Muscle of leg (tissue), 11 donors: ENCODE measurements around the gene TCF23. TPM values are rescaled to one million over a fixed set of nuclear protein-coding genes. Genes with fewer than 3 reads are reported as not detected.

Experiments used
- DNase-seq: peaks from one replicate; pipeline ENCODE4 v3.0.0; 2013
- H3K27ac ChIP-seq: one replicate; pipeline ENCODE4 v1.5.1; 2013; ENCODE audit warnings: mild to moderate bottlenecking, low read length, control low read depth
- H3K27me3 ChIP-seq: one replicate; pipeline ENCODE4 v1.6.1; 2013; ENCODE audit warnings: low read length; ENCODE audit not compliant: control insufficient read depth, insufficient read depth
- H3K36me3 ChIP-seq: one replicate; pipeline ENCODE4 v1.6.1; 2013; ENCODE audit warnings: low read length; ENCODE audit not compliant: control insufficient read depth, insufficient read depth
- H3K4me1 ChIP-seq: one replicate; pipeline ENCODE4 v1.6.1; 2013; ENCODE audit warnings: low read length; ENCODE audit not compliant: control insufficient read depth, insufficient read depth
- H3K4me3 ChIP-seq: one replicate; pipeline ENCODE4 v1.5.1; 2013; ENCODE audit warnings: low read length, control low read depth
- H3K9me3 ChIP-seq: replicated peaks from 2 replicates; pipeline ENCODE4 v1.6.1; 2013; ENCODE audit warnings: low read depth, low read length; ENCODE audit not compliant: control insufficient read depth
- WGBS: methylation state at CpG from one replicate; pipeline ENCODE4 v1.1.5; 2013; ENCODE audit warnings: missing lambda C conversion rate; ENCODE audit not compliant: insufficient coverage; 5-methylcytosine and 5-hydroxymethylcytosine counted together
- polyA plus RNA-seq, 8 donors: library from polyadenylated mRNA; unstranded; fragments of 120-200 nt; gene quantifications; one replicate each; pipeline versions ENCODE4 v1.2.1 to v1.2.3, GENCODE V29; 2013; ENCODE audit warnings: inconsistent platforms in 1 of 8, low replicate concordance in 1 of 8; ENCODE audit not compliant: insufficient read length in 8 of 8, insufficient read depth in 1 of 8
- total RNA-seq: library from RNA; stranded (reverse); fragments of 120-200 nt; gene quantifications from one replicate; pipeline ENCODE4 v1.2.4, GENCODE V29; 2013

Gene TCF23
- total and polyA plus RNA-seq, 9 donors = 0.09 to 0.39 (median 0.31) TPM

GRCh38 chr2:27127883-27128667 lies 20.7 kb upstream of the TCF23 start:
- no peak overlapping the region for H3K27ac ChIP-seq
- peaks cover 37% of the 10 kb centered on the region for H3K36me3 ChIP-seq
- no peak overlapping the region for H3K4me3 ChIP-seq
- peaks cover 4% of the 10 kb centered on the region for H3K27me3 ChIP-seq
- peaks cover 12% of the 10 kb centered on the region for H3K4me1 ChIP-seq
- no peak for DNase-seq
- WGBS = 96% methylated on average over 5 of the region's 9 CpGs
- no peaks in the 10 kb centered on the region for H3K9me3 ChIP-seq

- Histone ChIP-seq H3K4me1 (peaks cover 13% of the 10 kb centered on the region), H3K36me3 (peaks cover 37% of the 10 kb centered on the region), H3K4me3 (no peak overlapping the region), H3K27me3 (peaks cover 1% of the 10 kb centered on the region), H3K9me3 (no peaks in the 10 kb centered on the region), H3K27ac (no peak overlapping the region)
- 85% methylated on average over 8 of the region's 11 CpGs for WGBS
- DNase-seq = no peak
These were observed 19.9 kb upstream of the TCF23 start for GRCh38 chr2:27128668-27129571.

GRCh38 chr2:27130396-27130795 lies 18.4 kb upstream of the TCF23 start:
- no peaks in the 10 kb centered on the region for H3K27me3 ChIP-seq
- no peak overlapping the region for H3K4me3 ChIP-seq
- DNase-seq = no peak
- no peaks in the 10 kb centered on the region for H3K9me3 ChIP-seq
- 89% methylated on average over 10 of the region's 10 CpGs for WGBS
- peaks cover 17% of the 10 kb centered on the region for H3K4me1 ChIP-seq
- H3K36me3 ChIP-seq = peaks cover 37% of the 10 kb centered on the region
- no peak overlapping the region for H3K27ac ChIP-seq

- no peak for DNase-seq
- Histone ChIP-seq H3K27ac (no peak overlapping the region), H3K27me3 (no peaks in the 10 kb centered on the region), H3K4me1 (peaks cover 17% of the 10 kb centered on the region), H3K36me3 (peaks cover 37% of the 10 kb centered on the region), H3K9me3 (no peaks in the 10 kb centered on the region), H3K4me3 (no peak overlapping the region)
- 89% methylated on average over 10 of the region's 11 CpGs for WGBS
These were observed 17.4 kb upstream of the TCF23 start for GRCh38 chr2:27131429-27131828.

GRCh38 chr2:27133195-27133875 lies 15.5 kb upstream of the TCF23 start:
- WGBS = 53% methylated on average over 8 of the region's 14 CpGs
- H3K4me1 ChIP-seq = peaks cover 17% of the 10 kb centered on the region
- H3K9me3 ChIP-seq = no peaks in the 10 kb centered on the region
- no peaks in the 10 kb centered on the region for H3K27me3 ChIP-seq
- peaks cover 37% of the 10 kb centered on the region for H3K36me3 ChIP-seq
- no peak overlapping the region for H3K27ac ChIP-seq
- H3K4me3 ChIP-seq = peak overlapping the region; percentile 93
- DNase-seq = no peak

- peak; percentile 98 for DNase-seq
- no peaks in the 10 kb centered on the region for H3K9me3 ChIP-seq
- peak within 1 kb of the TSS; percentile 93 for H3K4me3 ChIP-seq
- 0% methylated on average over 81 of the region's 86 CpGs for WGBS
- peak within 1 kb of the TSS; percentile 75 for H3K27ac ChIP-seq
- peaks cover 17% of the 10 kb centered on the region for H3K4me1 ChIP-seq
- H3K27me3 ChIP-seq = no peaks in the 10 kb centered on the region
- peaks cover 37% of the 10 kb centered on the region for H3K36me3 ChIP-seq
These were observed 14.7 kb upstream of the TCF23 start, which contains the start of gene PREB for GRCh38 chr2:27133905-27134780. Gene PREB, minus strand, starts transcription at chr2:27134636. Its CDS starts 215 bp downstream, at chr2:27134421.

GRCh38 chr2:27134781-27135477 lies 13.9 kb upstream of the TCF23 start:
- WGBS = 66% methylated on average over 20 of the region's 33 CpGs
- Histone ChIP-seq H3K27me3 (no peaks in the 10 kb centered on the region), H3K4me3 (peak overlapping the region; percentile 25), H3K4me1 (peaks cover 17% of the 10 kb centered on the region), H3K27ac (peak overlapping the region; percentile 51), H3K36me3 (peaks cover 30% of the 10 kb centered on the region), H3K9me3 (no peaks in the 10 kb centered on the region)
- DNase-seq = no peak

- Histone ChIP-seq H3K9me3 (no peaks in the 10 kb centered on the region), H3K27me3 (no peaks in the 10 kb centered on the region), H3K36me3 (peaks cover 25% of the 10 kb centered on the region), H3K4me1 (peaks cover 17% of the 10 kb centered on the region), H3K4me3 (no peak overlapping the region), H3K27ac (no peak overlapping the region)
- DNase-seq = no peak
- 91% methylated on average over 9 of the region's 12 CpGs for WGBS
These were observed 13.3 kb upstream of the TCF23 start for GRCh38 chr2:27135478-27135955.

- Histone ChIP-seq H3K4me1 (peaks cover 17% of the 10 kb centered on the region), H3K27ac (no peak overlapping the region), H3K36me3 (peaks cover 12% of the 10 kb centered on the region), H3K4me3 (no peak overlapping the region), H3K27me3 (no peaks in the 10 kb centered on the region), H3K9me3 (no peaks in the 10 kb centered on the region)
- WGBS = 89% methylated on average over 6 of the region's 7 CpGs
- no peak for DNase-seq
These were observed 12.1 kb upstream of the TCF23 start for GRCh38 chr2:27136751-27137150.
